Frontal cortex (tissue), 4 donors: ENCODE results near the gene THBS2. TPM values are rescaled to one million over a fixed set of nuclear protein-coding genes. Genes with fewer than 3 reads are reported as not detected.

Experiments
- DNase-seq, 2 donors: peaks; one replicate each; pipeline ENCODE4 v3.0.0; 2012; ENCODE audit warnings: low spot score in 2 of 2
- FAIRE-seq: peaks from 2 replicates; lab custom pipeline; 2012; peaks lifted over from hg19 to GRCh38; lab: Jason Lieb, UNC
- total RNA-seq: library from RNA; depleted of rRNA; stranded (reverse); fragments of >200 nt; gene quantifications from one replicate; pipeline ENCODE4 v1.2.3, GENCODE V29; 2014
- donor health status: control.
- donor health status: control.
- donor health status: control.

THBS2 gene
- total RNA-seq, 1 donor from 2014 or later: 6.5 TPM

DNA sequence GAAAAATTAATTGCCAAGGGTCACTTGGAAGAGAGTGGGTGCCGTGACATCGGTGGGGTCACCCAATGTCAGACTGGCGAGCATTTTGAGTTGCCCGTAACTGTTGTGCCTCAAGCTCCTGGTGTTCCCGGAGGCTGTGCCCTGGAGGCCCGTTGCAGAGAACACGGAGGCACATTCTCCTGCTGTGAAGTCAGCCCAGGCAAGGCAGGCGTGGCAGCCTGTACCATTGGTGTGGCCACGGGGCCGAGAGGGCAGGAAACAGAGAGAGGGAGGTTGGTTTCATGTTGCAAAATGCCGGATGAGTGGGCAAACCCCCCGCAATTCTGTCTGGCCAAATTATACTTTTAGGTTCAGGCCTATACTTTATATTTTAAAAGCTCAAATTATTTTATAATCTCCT, 81.2 kb downstream of the THBS2 start:
- no peak for FAIRE-seq
- DNase-seq: no peak

- no peak for FAIRE-seq
- no peak for DNase-seq
Measured at GRCh38 chr6:169171951-169172350, 81.7 kb downstream of the THBS2 start.

GRCh38 chr6:169171016-169171415, 82.6 kb downstream of the THBS2 start:
- FAIRE-seq: no peak

GRCh38 chr6:169170583-169170955, 83.1 kb downstream of the THBS2 start:
- no peak for FAIRE-seq

More at GRCh38 chr6:169171016-169171415, 82.6 kb downstream of the THBS2 start:
- DNase-seq: no peak

GRCh38 chr6:169169941-169170582, 83.6 kb downstream of the THBS2 start:
- FAIRE-seq: no peak
- DNase-seq: no peak

More at GRCh38 chr6:169170583-169170955, 83.1 kb downstream of the THBS2 start:
- no peak for DNase-seq

DNA sequence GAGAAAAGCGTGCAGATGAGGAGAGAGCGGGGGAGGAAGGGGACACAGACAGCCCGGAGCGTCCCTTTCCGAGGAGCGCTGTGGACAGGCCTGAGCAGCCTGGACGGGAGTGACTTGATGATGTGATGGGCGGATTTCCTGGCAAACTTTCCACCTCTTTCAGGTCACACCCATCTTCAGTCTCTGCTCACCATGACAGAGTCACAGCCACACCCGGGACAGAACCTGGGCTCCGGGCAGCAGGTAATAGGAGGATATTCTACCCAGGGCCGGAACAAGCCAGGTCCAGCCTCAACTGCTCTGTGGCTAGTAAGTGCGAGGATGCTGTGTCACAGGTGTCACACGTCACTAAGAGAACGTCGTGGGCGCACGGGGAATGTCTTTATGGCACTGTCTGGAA, 84.3 kb downstream of the THBS2 start:
- FAIRE-seq: no peak

GRCh38 chr6:169168706-169169105, 84.9 kb downstream of the THBS2 start:
- DNase-seq: no peak
- no peak for FAIRE-seq

More for the DNA sequence above, 84.3 kb downstream of the THBS2 start:
- no peak for DNase-seq

GRCh38 chr6:169168302-169168630, 85.4 kb downstream of the THBS2 start:
- no peak for DNase-seq
- FAIRE-seq: no peak

DNA sequence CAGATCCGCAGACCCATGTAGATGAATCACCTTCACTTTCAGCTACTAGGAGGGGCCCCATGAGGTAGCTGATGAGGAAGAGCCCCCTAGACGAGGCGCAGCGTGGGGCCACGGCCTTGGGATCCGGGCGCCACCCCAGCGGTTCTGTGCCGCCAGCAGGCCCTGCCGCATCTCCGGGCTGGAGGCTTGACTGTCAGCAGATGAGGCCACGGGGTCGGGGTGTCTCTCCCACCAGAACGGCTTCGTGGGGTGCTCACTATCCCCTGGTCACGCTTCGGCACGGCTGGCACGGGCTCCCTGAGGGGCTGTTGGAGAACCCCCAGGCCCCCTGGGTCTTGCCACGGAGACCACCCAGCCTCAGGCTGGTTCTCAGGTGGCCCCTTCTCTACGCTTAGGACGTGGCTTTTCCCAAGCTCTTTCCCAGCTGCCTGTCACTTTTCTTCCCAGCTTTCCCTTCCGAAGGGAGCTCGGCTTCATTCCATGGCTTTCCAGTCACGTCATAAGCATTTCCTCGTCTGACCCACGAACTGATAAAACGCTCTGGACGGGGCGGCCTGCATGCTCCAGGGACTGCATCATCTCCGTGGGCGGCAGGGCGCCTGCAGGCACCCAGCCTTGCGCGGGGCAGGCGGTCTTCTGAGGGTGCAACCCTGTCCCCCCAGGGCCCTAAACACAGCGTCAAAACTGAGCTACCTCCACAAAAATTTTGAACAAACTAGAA, 85.9 kb downstream of the THBS2 start:
- DNase-seq: no peak
- no peak for FAIRE-seq

GRCh38 chr6:169166896-169167580, 86.6 kb downstream of the THBS2 start:
- FAIRE-seq (no peak), DNase-seq (no peak)
